ENCODE results near the gene RAI1. TPM values are rescaled to one million over a fixed set of nuclear protein-coding genes. Genes with fewer than 3 reads are reported as not detected.
"Not testable (repeated sequence)": the region's sequence is repeated elsewhere in the genome, so short reads cannot be mapped to it uniquely, and the experiment has no call there.

Gene RAI1
- total and polyA plus RNA-seq, 7 donors: 1.8 to 31.9 (median 9.3) TPM

- no peaks in the 10 kb centered on the region for H3K36me3 ChIP-seq
- H3K4me1 ChIP-seq: no peaks in the 10 kb centered on the region
- H3K9me3 ChIP-seq: no peaks in the 10 kb centered on the region
- WGBS, 2 donors: 76 to 85% methylated on average over 7 of the region's 7 CpGs
- no peaks in the 10 kb centered on the region for H3K27me3 ChIP-seq
- DNase-seq: no peak
- intact Hi-C loops (cut with DNase I): no loop called here
- no peak for TF ChIP-seq POLR2AphosphoS5 (IDR thresholded peaks at IDR 0.05)
- H3K27ac ChIP-seq: no peak overlapping the region
- no peak overlapping the region for H3K4me3 ChIP-seq
These were observed 8.5 kb upstream of the RAI1 start for GRCh38 chr17:17672453-17673368.

DNA sequence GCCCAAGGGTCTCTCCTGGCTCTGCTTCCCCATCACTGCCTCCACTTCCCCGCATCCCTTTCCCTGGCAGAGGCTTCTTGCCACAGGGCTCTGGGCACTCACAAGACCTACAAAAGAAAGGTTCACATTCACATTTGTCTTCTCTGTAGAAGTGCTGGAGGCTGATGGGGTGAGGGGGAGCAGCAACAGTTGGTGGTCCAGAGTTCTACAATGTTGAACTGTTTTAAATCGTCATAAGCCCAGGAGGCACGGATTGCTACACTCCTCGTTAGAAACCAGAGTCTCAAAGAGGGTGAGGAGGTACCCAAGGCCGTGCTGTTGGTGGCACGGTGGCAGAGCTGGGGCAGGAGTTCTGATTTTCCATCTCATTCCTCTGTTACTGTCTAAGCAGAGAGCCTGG is 5.8 kb upstream of the RAI1 start:
- Histone ChIP-seq H3K4me3 (no peak overlapping the region), H3K27me3 (no peaks in the 10 kb centered on the region), H3K9me3 (no peaks in the 10 kb centered on the region), H3K4me1 (no peaks in the 10 kb centered on the region), H3K36me3 (no peaks in the 10 kb centered on the region), H3K27ac (no peak overlapping the region)
- no peak for DNase-seq
- 85 to 89% methylated on average over 6 of the region's 6 CpGs for WGBS, 2 donors
- intact Hi-C loops (cut with DNase I): no loop called here
- no peak for TF ChIP-seq EP300 (IDR thresholded peaks at IDR 0.05)
- TF ChIP-seq CTCF (IDR thresholded peaks at IDR 0.05): no peak
- no peak for TF ChIP-seq POLR2A (IDR thresholded peaks at IDR 0.05)
- TF ChIP-seq POLR2AphosphoS5 (IDR thresholded peaks at IDR 0.05): no peak

DNA sequence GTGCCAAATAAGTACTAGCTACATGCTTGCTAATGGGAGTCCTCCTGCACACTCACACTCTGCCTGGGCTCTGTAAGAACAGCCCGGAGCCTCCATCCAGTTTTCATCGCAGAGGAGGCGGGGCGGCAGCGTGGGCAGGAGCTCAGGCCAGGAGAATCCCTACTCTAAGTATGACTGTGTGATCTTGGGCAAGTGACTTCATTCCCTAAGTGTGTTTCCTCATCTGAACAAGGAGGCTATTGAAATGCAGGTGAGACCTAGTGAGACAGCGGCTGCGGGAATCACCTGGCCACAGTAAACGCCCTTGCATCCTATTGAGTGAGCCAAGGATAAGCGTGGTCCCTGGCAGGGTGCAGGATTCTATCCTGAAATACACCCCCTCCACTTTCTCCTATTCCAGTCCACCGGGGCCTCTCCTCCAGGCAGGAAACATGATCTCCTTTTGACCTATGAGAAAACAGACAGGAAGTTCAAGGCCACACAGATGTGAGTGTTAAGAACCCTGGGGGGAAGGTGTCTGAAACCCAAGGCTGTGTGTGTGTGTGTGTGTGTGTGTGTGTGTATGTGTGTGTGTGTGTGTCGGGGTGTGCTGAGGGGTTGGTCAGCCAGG is 5.2 kb upstream of the RAI1 start:
- 18 to 50% methylated on average over 11 of the region's 11 CpGs for WGBS, 2 donors
- TF ChIP-seq CTCF (IDR thresholded peaks at IDR 0.05) (no peak), POLR2A (IDR thresholded peaks at IDR 0.05) (no peak), POLR2AphosphoS5 (IDR thresholded peaks at IDR 0.05) (no peak), EP300 (IDR thresholded peaks at IDR 0.05) (no peak)
- intact Hi-C loops (cut with DNase I): no loop called here
- no peak for DNase-seq
- Histone ChIP-seq H3K4me1 (peaks cover 0 to 6% (median 4%) of the 10 kb centered on the region in 4 donors), H3K36me3 (no peaks in the 10 kb centered on the region), H3K27ac (no peak overlapping the region), H3K9me3 (no peaks in the 10 kb centered on the region), H3K27me3 (no peaks in the 10 kb centered on the region), H3K4me3 (no peak overlapping the region)

DNA sequence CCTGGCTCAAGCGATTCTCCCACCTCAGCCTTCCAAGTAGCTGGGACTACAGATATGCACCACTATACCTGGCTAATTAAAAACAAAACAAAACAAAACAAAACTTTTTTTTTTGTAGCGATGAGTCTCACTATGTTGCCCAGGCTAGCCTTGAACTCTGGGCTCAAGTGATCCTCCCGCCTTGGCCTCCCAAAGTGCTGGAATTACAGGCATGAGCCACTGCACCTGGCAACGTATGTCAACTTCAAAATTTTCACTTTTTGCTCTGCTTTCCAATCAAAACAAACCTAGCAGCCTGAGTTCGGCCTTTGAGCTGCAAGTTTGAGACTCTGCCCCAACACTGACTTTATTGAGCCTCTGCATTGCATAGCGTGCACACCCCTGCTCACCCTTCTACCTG is 4.5 kb upstream of the RAI1 start:
- 88 to 93% methylated on average over 6 of the region's 6 CpGs for WGBS, 2 donors
- Histone ChIP-seq H3K9me3 (no peaks in the 10 kb centered on the region), H3K4me1 (peaks cover 0 to 6% (median 5%) of the 10 kb centered on the region in 4 donors), H3K27ac (no peak overlapping the region), H3K36me3 (no peaks in the 10 kb centered on the region), H3K4me3 (no peak overlapping the region), H3K27me3 (no peaks in the 10 kb centered on the region)
- DNase-seq: no peak
- intact Hi-C loops (cut with DNase I): no loop called here
- TF ChIP-seq POLR2AphosphoS5 (IDR thresholded peaks at IDR 0.05) (no peak), EP300 (IDR thresholded peaks at IDR 0.05) (no peak), CTCF (IDR thresholded peaks at IDR 0.05) (no peak), POLR2A (IDR thresholded peaks at IDR 0.05) (no peak)

GRCh38 chr17:17677299-17678040 is 3.8 kb upstream of the RAI1 start:
- H3K4me1 ChIP-seq: peaks cover 0 to 6% (median 5%) of the 10 kb centered on the region in 4 donors
- H3K4me3 ChIP-seq: no peak overlapping the region
- H3K27me3 ChIP-seq: no peaks in the 10 kb centered on the region
- H3K36me3 ChIP-seq: no peaks in the 10 kb centered on the region
- intact Hi-C loops (cut with DNase I): no loop called here
- no peak for TF ChIP-seq POLR2AphosphoS5 (IDR thresholded peaks at IDR 0.05)
- no peak for TF ChIP-seq CTCF (IDR thresholded peaks at IDR 0.05)
- TF ChIP-seq POLR2A (IDR thresholded peaks at IDR 0.05): no peak
- no peak for TF ChIP-seq EP300 (IDR thresholded peaks at IDR 0.05)
- no peaks in the 10 kb centered on the region for H3K9me3 ChIP-seq
- WGBS, 2 donors: 78 to 82% methylated on average over 2 of the region's 2 CpGs
- DNase-seq: no peak
- no peak overlapping the region for H3K27ac ChIP-seq

DNA sequence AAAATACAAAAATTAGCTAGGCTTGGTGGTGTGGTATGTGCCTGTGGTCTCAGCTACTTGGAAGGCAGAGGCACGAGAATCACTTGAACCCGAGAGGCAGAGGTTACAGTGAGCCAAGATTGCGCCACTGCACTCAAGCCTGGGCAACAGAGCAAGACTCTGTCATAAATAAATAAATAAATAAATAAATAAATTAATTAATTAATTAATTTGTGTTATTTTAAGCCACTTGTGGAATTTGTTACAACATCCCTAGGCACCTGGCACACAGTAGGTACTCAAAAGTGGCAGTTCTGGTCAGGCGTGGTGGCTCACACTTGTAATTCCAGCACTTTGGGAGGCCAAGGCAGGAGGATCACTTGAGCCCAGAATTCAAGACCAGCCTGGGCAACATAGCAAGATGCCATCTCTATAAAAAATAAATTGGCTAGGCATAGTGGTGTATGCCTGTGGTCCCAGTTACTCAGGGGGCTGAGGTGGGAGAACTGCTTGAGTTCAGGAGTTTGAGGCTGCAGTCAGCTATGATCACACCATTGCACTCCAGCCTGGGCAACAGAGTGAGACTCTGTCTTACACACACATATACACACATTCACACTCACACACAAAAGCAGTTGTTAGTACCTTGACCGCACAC is 3.1 kb upstream of the RAI1 start:
- H3K9me3 ChIP-seq; H3K36me3 ChIP-seq; intact Hi-C loops (cut with DNase I); H3K4me1 ChIP-seq; H3K27ac ChIP-seq; H3K4me3 ChIP-seq; DNase-seq; H3K27me3 ChIP-seq: not testable (repeated sequence)
- WGBS, 2 donors: 89 to 90% methylated on average over 5 of the region's 5 CpGs

All from sigmoid colon (tissue), 7 donors.